Measurements from ENCODE around the gene CYP2R1.

DNA sequence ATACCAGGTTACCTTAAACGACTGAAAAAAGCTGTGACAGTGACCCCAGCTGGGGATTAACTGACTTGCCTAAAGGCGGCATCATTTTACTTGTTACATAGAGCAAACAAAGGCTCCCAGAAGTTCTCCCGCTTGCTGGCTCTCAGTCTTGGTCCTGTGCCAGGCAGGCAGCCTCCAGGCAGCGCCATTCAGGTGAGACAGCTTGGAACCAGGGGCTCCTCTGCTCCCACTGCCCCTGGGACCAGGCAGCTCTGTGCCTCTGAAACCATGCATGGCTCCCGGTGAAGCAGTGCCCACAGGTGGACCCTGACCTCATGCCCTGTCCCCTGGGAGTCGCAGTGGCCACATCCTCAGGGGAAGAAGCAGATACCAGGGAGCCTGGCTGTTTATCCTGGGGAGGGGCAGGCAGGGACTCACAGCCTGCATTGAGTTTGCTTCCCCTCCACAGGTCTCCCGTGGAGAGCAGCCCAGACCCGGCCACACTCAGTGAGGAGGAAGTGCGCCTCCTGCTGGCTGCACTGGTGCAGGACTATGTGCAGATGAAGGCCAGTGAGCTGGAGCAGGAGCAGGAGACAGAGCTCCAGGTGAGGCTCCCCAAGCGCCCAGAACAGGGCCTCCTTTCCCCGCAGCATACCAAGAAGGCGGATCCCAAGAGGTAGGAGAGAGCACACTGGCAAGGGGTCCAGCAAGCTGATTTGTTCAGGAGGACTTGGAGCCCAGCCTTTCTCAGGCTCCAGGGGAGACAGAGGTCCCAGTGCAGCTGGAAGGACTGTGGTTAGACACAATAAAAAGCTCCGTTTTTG lies 15.6 kb upstream of the CYP2R1 start:
- TF ChIP-seq, protein P1, sequence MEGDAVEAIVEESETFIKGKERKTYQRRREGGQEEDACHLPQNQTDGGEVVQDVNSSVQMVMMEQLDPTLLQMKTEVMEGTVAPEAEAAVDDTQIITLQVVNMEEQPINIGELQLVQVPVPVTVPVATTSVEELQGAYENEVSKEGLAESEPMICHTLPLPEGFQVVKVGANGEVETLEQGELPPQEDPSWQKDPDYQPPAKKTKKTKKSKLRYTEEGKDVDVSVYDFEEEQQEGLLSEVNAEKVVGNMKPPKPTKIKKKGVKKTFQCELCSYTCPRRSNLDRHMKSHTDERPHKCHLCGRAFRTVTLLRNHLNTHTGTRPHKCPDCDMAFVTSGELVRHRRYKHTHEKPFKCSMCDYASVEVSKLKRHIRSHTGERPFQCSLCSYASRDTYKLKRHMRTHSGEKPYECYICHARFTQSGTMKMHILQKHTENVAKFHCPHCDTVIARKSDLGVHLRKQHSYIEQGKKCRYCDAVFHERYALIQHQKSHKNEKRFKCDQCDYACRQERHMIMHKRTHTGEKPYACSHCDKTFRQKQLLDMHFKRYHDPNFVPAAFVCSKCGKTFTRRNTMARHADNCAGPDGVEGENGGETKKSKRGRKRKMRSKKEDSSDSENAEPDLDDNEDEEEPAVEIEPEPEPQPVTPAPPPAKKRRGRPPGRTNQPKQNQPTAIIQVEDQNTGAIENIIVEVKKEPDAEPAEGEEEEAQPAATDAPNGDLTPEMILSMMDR (IDR thresholded peaks at IDR 0.05), result peak; percentile 83
- TF ChIP-seq EZH2 (IDR thresholded peaks at IDR 0.05), result no peak
- TF ChIP-seq EZH2phosphoT487 (IDR thresholded peaks at IDR 0.05), result no peak
